Suprapubic skin (tissue), 4 donors: ENCODE measurements around the gene CLECL1. TPM values are rescaled to one million over a fixed set of nuclear protein-coding genes. Genes with fewer than 3 reads are reported as not detected.

Source experiments
- DNase-seq, 2 donors: peaks; one replicate each; pipeline ENCODE4 v3.0.0-alpha.2; 2019; ENCODE audit warnings: low spot score in 2 of 2
- H3K27ac ChIP-seq: fragments of 200-600 bp; sonication (generic); one replicate; pipeline ENCODE4 v1.5.1; 2019
- H3K27me3 ChIP-seq: fragments of 200-600 bp; sonication (generic); one replicate; pipeline ENCODE4 v1.5.1; 2019
- H3K36me3 ChIP-seq: fragments of 200-600 bp; sonication (generic); one replicate; pipeline ENCODE4 v1.5.1; 2019
- H3K4me1 ChIP-seq: fragments of 200-600 bp; sonication (generic); one replicate; pipeline ENCODE4 v1.5.1; 2019
- H3K4me3 ChIP-seq: fragments of 200-600 bp; sonication (generic); one replicate; pipeline ENCODE4 v1.5.1; 2019; ENCODE audit warnings: mild to moderate bottlenecking
- H3K9me3 ChIP-seq: fragments of 200-600 bp; sonication (generic); one replicate; pipeline ENCODE4 v1.5.1; 2019
- CTCF ChIP-seq, 2 donors: fragments of 200-600 bp in 1 of 2; fragments of 450-650 bp in 1 of 2; sonication (generic) in 1 of 2; IDR thresholded peaks; one replicate each; pipeline ENCODE4 v1.5.1; 2016 to 2019; ENCODE audit warnings: antibody characterized with exemption in 2 of 2, mild to moderate bottlenecking in 1 of 2, moderate library complexity in 1 of 2
- EP300 ChIP-seq: sonication (generic); formaldehyde crosslinking; IDR thresholded peaks from one replicate; pipeline ENCODE4 v1.6.1; 2017; ENCODE audit warnings: antibody characterized with exemption
- POLR2A ChIP-seq, 2 donors: fragments of 450-650 bp; IDR thresholded peaks; one replicate each; pipeline ENCODE4 v1.6.1; 2017; ENCODE audit warnings: antibody characterized with exemption in 2 of 2, mild to moderate bottlenecking in 2 of 2, moderate library complexity in 2 of 2
- POLR2AphosphoS5 ChIP-seq, 3 donors: sonication (generic); formaldehyde crosslinking; IDR thresholded peaks; one replicate each; pipeline ENCODE4 v1.6.1; 2017; ENCODE audit warnings: antibody characterized with exemption in 3 of 3
- WGBS: methylation state at CpG from one replicate; pipeline ENCODE4 v1.1.5; 2018; 5-methylcytosine and 5-hydroxymethylcytosine counted together
- total RNA-seq, 4 donors: library from RNA; depleted of rRNA; stranded (reverse); fragments of >200 nt; gene quantifications; one replicate each; pipeline ENCODE4 v1.1.0, GENCODE V29; 2016

Gene CLECL1
- total RNA-seq, 4 donors from 2014 or later = not detected

GRCh38 chr12:9736936-9737705 lies 4.2 kb upstream of the CLECL1 start:
- no peak for DNase-seq
- Histone ChIP-seq H3K27ac (peak overlapping the region; percentile 17), H3K4me3 (no peak overlapping the region), H3K4me1 (no peaks in the 10 kb centered on the region), H3K27me3 (no peaks in the 10 kb centered on the region), H3K9me3 (no peaks in the 10 kb centered on the region), H3K36me3 (no peaks in the 10 kb centered on the region)
- TF ChIP-seq POLR2AphosphoS5 (IDR thresholded peaks at IDR 0.05) (no peak), CTCF (IDR thresholded peaks at IDR 0.05) (no peak), POLR2A (IDR thresholded peaks at IDR 0.05) (no peak), EP300 (no peak)
- WGBS = 41% methylated on average over 3 of the region's 3 CpGs

GRCh38 chr12:9735601-9736000 lies 2.7 kb upstream of the CLECL1 start:
- Histone ChIP-seq H3K9me3 (no peaks in the 10 kb centered on the region), H3K4me3 (no peak overlapping the region), H3K36me3 (no peaks in the 10 kb centered on the region), H3K4me1 (no peaks in the 10 kb centered on the region), H3K27ac (no peak overlapping the region), H3K27me3 (no peaks in the 10 kb centered on the region)
- no peak for DNase-seq
- TF ChIP-seq POLR2A (IDR thresholded peaks at IDR 0.05) (no peak), CTCF (IDR thresholded peaks at IDR 0.05) (no peak), EP300 (no peak), POLR2AphosphoS5 (IDR thresholded peaks at IDR 0.05) (no peak)
- 82% methylated on average over 3 of the region's 3 CpGs for WGBS

GRCh38 chr12:9731797-9732196 lies 1.1 kb downstream of the CLECL1 start:
- no peaks in the 10 kb centered on the region for H3K27me3 ChIP-seq
- H3K4me3 ChIP-seq = no peak overlapping the region
- no peak overlapping the region for H3K27ac ChIP-seq
- 73% methylated on average over 2 of the region's 2 CpGs for WGBS
- no peaks in the 10 kb centered on the region for H3K36me3 ChIP-seq
- no peak for DNase-seq
- TF ChIP-seq EP300 (no peak), CTCF (IDR thresholded peaks at IDR 0.05) (no peak), POLR2AphosphoS5 (IDR thresholded peaks at IDR 0.05) (no peak), POLR2A (IDR thresholded peaks at IDR 0.05) (no peak)
- H3K4me1 ChIP-seq = no peaks in the 10 kb centered on the region
- H3K9me3 ChIP-seq = no peaks in the 10 kb centered on the region

- DNase-seq = no peak
- Histone ChIP-seq H3K36me3 (no peaks in the 10 kb centered on the region), H3K4me1 (no peaks in the 10 kb centered on the region), H3K9me3 (no peaks in the 10 kb centered on the region), H3K4me3 (no peak overlapping the region), H3K27ac (no peak overlapping the region), H3K27me3 (no peaks in the 10 kb centered on the region)
- TF ChIP-seq POLR2A (IDR thresholded peaks at IDR 0.05) (no peak), EP300 (no peak), POLR2AphosphoS5 (IDR thresholded peaks at IDR 0.05) (no peak), CTCF (IDR thresholded peaks at IDR 0.05) (no peak)
- WGBS = 75% methylated on average over 6 of the region's 6 CpGs
These were observed 1.5 kb downstream of the CLECL1 start for GRCh38 chr12:9731393-9731792.

- DNase-seq = no peak
- no peaks in the 10 kb centered on the region for H3K9me3 ChIP-seq
- no peak overlapping the region for H3K27ac ChIP-seq
- no peaks in the 10 kb centered on the region for H3K4me1 ChIP-seq
- 71% methylated on average over 6 of the region's 6 CpGs for WGBS
- H3K27me3 ChIP-seq = no peaks in the 10 kb centered on the region
- no peak for TF ChIP-seq EP300
- no peak for TF ChIP-seq POLR2A (IDR thresholded peaks at IDR 0.05)
- TF ChIP-seq CTCF (IDR thresholded peaks at IDR 0.05) = no peak
- no peak for TF ChIP-seq POLR2AphosphoS5 (IDR thresholded peaks at IDR 0.05)
- H3K36me3 ChIP-seq = no peaks in the 10 kb centered on the region
- H3K4me3 ChIP-seq = no peak overlapping the region
These were observed 2.3 kb downstream of the CLECL1 start for GRCh38 chr12:9730591-9730990.
